HG02938 (cell line): Measurements from ENCODE around the gene ERBB2.

Experiments
- ATAC-seq: cut with Tn5 transposase; IDR thresholded peaks from one replicate; pipeline ENCODE4 v1.9.1; 2021; ENCODE audit warnings: mild to moderate bottlenecking, moderate library complexity; ENCODE audit not compliant: unreplicated experiment

Gene ERBB2

DNA sequence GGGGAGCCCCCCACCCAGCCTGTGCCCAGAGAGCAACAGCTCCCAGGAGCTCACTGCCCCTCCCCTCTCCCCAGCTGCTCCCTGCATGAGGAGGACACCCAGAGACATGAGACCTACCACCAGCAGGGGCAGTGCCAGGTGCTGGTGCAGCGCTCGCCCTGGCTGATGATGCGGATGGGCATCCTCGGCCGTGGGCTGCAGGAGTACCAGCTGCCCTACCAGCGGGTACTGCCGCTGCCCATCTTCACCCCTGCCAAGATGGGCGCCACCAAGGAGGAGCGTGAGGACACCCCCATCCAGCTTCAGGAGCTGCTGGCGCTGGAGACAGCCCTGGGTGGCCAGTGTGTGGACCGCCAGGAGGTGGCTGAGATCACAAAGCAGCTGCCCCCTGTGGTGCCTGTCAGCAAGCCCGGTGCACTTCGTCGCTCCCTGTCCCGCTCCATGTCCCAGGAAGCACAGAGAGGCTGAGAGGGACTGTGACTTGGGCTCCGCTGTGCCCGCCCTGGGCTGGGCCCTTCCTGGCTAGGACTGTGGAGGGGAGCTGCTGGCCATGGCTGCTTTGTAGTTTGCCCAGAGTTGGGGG is 34.1 kb upstream of the ERBB2 start:
- no peak for ATAC-seq

DNA sequence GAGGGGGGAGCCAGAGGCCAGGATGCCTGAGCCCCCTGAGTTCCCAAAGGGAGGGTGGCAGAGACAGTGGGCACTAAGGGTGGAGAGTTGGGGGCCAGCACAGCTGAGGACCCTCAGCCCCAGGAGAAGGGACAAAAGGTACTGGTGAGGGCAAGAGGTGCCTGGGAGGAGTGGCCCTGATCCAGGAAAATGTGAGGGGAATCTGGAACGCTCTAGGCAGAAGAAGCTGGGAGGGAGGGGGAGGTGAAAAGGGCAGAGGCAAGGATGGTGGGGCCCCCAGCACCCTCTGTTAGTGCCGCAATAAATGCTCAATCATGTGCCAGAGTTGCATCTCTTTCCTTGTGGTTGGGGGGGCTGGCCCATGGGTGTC is 33.6 kb upstream of the ERBB2 start:
- no peak for ATAC-seq

DNA sequence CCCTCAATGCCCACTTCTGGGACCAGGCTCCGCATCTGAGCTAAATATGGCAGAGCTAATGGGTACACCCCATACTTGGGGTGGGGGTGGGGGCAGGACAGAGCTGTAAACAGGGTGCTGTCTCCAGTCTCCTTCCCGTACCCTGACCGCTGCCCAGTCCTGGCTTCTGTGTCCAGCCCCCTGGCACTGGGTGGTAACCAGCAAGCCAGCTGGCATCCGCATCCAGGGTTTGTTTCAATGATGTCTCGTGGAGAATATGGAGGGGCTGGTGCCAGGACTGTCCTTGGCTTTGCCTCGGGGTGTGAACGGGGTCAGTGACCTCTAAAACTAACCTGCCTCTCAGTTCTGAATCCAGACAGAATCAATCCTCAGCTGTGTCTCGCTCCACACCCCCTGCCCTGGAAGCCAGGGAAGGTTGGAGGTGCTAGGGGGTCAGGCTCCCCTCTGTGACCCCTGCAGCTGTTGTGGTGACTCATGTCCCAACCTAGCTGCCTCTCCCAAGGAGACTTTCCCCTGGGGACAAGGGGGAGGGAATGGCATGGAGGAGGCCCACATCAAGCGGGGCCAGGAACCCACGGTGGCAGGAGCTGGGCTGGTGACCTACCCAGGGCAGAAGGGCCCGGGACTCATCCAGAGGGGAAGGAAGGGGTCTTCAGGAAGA is 33.1 kb upstream of the ERBB2 start:
- ATAC-seq, result no peak

DNA sequence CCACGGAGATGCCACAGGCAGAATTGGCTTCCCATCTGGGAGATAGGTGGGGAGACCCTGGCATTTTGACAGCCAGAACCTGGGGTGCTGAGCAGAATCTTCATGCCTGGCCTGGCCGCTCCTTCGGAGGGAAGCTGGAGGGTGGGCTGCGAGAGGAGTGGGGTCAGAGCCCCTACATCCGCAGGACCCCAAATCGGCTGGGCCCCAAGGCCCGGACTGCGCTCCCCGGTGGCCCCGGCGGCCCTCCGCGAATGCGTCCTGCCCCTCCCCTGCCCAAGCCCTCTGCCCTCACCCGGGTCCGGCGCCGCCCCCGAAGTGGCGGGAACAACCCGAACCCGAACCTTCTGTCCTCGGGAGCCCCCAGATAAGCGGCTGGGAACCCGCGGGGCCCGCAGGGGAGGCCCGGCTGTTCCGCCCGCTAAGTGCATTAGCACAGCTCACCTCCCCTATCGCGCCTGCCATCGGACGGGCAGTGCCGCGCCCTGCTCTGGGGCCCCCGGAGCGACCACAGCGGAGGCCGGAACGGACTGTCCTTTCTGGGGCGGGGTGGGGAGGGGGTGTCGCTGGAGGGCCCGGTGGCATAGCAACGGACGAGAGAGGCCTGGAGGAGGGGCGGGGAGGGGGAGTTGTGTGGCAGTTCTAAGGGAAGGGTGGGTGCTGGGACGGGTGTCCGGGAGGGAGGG is 32.5 kb upstream of the ERBB2 start:
- no peak for ATAC-seq

DNA sequence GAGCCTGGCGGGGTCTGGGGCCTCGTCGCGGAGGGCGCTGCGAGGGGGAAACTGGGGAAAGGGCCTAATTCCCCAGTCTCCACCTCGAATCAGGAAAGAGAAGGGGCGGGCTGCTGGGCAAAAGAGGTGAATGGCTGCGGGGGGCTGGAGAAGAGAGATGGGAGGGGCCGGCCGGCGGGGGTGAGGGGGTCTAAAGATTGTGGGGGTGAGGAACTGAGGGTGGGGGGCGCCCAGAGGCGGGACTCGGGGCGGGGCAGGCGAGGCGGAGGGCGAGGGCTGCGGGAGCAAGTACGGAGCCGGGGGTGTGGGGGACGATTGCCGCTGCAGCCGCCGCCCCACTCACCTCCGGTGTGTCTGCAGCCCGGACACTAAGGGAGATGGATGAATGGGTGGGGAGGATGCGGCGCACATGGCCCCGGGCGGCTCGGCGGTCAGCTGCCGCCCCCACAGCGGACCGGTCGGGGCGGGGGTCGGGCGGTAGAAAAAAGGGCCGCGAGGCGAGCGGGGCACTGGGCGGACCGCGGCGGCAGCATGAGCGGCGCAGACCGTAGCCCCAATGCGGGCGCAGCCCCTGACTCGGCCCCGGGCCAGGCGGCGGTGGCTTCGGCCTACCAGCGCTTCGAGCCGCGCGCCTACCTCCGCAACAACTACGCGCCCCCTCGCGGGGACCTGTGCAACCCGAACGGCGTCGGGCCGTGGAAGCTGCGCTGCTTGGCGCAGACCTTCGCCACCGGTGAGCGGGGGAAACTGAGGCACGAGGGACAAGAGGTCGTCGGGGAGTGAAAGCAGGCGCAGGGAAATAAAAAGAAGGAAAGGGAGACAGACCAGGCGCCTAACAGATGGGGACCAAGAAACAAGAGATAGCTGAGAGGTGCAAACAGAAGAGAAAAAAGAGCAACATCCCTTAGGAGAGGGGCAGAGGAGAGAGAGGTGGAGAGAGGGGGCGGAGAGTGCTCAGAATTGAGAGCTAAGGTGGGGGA is 31.6 kb upstream of the ERBB2 start, which contains the start of gene PNMT:
TSS of gene PNMT (plus strand) at position 509 of the 980 bp plus-strand sequence. CDS start at position 532, 23 bp downstream.
- no peak for ATAC-seq

DNA sequence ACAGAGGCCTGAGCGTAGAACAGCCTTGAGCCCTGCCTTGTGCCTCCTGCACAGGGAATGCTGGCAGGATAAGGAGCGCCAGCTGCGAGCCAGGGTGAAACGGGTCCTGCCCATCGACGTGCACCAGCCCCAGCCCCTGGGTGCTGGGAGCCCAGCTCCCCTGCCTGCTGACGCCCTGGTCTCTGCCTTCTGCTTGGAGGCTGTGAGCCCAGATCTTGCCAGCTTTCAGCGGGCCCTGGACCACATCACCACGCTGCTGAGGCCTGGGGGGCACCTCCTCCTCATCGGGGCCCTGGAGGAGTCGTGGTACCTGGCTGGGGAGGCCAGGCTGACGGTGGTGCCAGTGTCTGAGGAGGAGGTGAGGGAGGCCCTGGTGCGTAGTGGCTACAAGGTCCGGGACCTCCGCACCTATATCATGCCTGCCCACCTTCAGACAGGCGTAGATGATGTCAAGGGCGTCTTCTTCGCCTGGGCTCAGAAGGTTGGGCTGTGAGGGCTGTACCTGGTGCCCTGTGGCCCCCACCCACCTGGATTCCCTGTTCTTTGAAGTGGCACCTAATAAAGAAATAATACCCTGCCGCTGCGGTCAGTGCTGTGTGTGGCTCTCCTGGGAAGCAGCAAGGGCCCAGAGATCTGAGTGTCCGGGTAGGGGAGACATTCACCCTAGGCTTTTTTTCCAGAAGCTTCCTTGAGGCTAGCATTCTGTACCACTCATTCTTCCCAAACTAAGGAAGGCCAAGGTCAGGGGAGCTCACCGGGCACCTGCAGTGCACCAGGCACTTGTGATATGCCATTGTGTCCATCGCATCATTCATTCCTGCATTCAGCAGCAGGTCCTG is 29.7 kb upstream of the ERBB2 start:
- no peak for ATAC-seq

DNA sequence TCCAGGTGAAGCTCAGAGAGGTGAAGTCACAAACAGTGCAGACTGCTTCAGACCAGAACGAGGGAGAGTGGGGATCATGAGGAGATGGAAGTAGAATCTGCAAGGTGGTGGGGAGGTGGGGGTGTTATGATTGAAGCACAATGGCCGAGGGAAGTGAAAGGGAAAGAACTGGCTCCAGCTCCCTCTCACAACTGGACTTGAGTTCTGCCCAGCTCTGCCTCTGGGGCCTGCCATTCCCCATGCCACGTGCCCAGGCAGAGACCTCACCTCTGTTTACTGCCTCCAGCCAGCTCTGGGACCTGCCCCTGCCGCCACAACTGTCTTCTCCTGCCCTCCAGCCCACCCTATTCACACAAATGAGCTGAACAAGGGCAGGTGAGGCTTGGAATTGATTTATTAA is 29.1 kb upstream of the ERBB2 start:
- ATAC-seq, result no peak

DNA sequence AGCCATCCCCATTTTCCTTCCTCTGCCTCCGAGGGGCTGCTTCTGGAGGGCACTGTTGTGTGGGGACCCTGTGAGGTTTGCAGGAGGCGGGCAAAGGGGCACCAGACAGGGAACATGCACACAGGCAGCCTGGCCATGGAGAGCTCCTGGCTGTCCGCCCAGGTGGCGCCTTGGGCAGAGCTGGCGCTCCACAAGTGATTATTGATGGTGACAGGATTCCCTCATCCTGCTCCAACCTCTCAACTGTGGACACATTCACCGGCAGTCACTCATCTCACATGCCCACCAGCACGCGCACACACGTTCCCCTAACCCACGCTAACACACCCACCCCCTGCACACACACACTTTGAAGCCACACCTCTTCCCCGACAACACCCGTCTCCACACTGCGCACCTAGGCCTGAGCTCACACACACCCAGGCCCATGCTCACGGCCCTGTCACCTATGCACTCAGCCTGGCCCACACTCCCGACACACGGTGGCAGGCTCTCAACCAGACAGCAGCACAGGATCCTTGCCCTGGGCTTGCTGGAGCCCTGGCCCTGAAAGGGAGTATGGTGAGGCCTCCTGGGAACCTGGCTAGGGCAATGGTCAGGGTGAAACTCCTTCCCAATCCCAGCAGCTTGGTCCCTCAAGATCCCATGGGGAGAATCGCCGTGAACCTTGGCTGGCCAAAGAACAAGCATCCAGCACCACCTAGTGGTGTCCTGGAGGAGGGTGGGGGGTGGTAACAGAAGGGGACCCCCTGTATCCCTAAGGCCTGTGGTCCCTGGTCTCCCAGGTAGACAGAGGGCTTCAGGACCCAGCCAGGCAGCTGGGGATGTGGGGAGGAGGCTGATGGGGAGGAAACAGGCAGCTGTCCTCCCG is 28.0 kb upstream of the ERBB2 start:
- ATAC-seq, result no peak

DNA sequence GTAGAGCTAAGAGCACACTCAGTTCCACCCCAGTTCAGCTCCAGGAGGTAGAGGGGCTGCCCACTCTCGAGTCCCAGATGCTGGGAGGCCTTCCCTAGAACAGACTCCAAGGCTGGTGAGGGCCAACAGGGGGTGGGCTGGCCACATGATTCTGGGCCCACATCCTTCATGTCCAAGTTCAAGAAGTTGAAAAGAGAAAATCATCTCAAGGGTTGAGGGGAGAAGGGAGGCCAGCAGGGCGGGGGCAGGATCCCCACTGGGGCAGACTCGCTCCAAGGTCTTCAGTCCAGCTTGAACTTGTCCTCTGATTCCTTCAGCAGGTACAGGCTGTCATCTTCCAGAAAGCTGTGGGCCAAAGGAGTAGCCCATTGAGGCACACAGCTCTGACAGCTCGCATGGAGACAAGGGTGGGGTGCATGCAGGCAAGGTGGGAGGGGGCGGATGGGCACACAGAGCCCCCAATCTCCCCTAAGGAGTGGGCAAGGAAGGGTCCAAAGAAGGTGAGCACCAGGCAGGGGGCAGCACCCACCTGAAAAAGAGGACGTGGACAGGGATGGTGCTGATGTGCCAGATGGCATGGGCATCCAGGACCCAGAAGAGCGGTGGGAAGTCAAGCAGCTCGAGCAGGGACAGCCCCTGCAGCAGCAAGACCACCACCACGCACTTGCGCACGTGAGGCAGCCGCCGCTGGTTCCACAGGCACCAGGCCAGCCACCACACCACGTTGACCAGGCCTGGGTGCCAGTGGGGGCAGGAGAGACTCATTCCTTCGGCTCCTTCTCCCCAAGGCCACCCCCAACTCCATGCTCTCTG is 27.1 kb upstream of the ERBB2 start:
- ATAC-seq, result no peak

DNA sequence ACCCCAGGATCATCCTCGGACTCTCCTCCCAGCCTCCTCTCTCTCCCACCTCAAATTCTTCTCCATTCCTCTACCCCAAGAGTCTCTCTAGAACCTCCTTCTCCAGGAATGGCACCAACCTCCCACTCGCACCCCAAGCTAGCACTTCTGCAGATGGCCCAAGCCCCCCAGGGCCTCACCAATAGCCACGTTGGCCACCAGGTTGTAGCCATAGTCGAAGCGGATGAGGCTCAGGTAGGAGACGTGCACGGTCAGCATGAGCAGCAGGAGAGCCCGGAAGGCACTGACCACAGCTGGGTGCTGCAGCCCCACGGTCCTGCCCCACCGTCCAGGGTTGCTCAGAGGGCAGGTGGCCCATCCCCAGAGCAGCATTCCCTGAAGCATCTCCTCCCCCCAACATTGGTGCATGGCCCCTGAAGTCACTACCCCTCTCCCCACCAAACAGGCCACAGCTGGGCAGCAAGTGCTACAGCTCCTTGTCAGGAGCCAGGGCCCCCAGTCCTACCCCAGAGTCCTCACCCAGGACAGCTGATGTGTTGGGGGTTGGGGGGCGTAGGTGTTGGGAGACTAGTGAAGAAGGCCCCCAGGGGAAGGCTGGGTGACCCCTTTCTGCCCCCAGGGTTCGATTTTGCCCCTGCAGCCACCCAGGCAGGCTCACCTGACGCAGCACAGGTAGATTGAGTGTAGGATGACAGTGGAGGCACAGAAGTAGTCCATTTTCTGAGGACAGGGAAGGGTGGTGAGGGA is 26.4 kb upstream of the ERBB2 start:
- ATAC-seq, result no peak

DNA sequence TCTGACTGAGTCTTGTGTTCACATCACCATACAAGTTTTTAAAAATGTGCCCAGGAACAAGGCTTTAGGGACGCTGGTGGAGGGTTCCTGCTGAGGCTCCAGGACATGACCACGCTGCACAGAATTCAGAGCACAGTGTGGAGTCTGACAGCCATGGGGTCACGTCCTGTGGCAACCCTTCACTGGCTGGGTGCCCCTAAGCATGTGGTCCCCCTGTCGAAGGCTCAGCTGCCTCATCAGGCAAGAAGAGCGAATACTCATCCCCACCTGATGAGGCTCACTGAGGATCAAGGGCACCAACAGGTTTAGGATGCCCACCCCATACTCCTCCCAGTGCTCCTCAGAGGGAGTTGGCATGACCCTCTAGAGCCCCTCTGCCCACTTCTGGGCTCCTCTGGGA is 25.7 kb upstream of the ERBB2 start:
- ATAC-seq, result no peak

DNA sequence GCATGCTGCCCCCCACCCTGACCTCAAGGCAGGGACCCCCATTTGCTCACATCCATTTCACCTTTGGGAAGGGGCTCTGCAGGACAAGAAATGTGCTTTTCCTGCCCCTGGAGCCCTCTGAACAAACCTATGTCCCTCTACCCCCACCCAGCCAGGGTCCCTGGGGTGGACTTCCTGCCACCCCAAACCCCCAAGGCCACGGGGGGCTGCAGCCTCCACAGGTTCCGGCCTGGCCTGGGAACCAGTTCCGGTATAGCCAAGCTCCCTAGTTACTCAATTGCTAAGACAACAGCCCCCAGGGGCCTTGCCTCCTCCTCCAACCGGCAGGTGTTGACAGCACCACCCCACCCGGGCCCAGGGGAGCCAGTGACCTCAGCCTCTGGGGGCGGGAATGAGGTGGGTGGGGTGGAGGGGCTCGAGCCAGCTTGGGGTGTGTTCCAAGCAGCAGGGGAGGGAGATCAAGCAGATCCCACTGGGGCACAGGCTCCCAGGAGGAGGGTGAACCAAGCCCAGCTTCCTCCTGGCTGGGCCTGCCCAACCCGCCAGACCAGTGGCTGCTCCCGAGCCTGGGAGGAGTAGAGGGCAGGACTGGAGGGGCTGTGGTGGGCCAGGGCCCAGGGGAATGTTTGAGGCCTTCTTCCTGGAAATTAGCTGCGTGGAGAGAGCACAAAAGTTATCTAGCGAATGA is 25.0 kb upstream of the ERBB2 start:
- no peak for ATAC-seq

DNA sequence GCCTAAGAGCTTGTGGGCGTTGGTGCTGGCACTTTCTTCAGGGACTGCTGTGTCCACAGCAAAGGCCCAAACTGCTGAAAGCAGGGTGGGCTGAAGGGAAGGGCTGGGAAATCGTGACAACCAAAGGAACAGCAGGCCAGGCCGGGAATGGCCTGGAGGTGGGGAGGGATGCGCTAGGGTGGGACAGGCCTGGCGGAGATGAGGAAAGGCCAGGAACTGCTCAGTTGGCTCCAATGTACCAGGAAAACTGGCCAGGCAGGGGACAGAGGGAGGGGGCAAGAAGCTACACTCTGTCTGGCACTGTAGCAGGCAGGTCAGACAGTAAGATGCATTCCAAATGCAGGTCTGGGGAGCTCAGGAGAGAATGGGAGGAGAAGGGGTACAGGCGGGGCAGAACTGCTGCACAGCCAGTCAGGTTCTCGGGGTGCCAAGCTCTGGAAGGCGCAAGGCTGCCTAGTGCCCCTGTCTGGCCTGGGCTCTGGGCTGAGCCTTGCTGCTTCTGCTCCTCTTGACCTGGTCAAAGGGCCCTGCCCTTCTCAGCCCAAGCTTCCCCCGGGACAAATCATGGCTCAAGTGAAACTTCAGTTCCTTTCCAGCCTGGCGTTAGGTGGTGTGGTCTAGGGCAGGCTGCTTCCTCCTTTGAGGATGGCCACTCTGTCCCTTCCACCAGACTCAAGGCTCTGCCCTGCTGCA is 24.3 kb upstream of the ERBB2 start:
- no peak for ATAC-seq

DNA sequence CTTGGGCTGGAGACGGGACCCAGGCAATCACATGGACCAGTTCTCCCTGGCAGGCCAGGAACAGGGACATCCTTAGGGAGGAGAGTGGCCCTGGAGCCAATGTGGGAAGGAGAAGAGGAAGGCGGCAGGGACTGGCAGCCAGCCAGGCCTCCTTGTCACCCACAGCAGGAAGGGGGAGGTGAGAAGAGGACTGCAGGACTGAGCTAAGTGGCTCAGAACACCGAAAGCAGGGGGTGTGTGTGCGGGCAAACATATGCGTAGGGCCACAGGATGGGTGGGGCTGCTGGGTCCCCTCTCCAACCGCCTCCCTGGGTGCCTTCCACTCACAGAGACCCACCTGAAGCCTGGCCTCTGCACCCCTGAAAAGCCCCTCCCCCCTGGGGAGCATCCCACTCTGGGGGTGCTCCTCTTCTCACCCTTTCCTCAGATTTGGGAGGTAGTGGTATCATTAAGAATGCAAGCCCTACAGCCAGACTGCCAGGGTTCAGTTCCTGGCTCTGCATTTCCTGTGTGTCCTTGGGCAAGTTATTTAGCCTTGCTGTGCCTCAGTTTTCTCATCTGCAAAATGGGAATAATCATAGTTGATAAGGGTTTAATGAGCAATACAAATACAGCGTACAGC is 23.6 kb upstream of the ERBB2 start:
- no peak for ATAC-seq

DNA sequence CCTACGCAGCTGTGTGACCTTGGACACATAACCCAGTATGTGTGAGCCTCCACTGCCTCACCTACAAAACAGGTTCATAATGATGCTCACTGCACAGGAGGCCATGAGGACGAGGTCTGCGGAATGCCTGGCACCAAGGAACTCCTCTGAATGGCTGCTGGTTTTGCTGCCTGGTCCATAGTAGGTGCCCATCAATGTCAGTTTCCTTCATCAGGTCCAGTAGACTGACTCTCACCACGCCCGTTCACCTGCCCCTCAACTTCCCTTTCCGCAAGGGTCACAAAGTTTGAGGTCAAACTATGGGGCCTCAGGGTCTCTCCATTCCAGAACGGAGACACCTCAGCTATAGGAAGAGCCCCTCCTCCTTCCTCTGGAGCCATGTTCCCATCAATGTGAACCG is 22.8 kb upstream of the ERBB2 start:
- ATAC-seq, result no peak
